Effector CD4-positive, alpha-beta T cell (primary cell): Measurements from ENCODE around the gene SLC1A5.
"Not testable (repeated sequence)": the region's sequence is repeated elsewhere in the genome, so short reads cannot be mapped to it uniquely, and the experiment has no call there.

Experiments
- DNase-seq: peaks from one replicate; pipeline ENCODE4 v3.0.0-alpha.2; 2020

SLC1A5 gene

GRCh38 chr19:46798713-46799112 is 10.3 kb upstream of the SLC1A5 start:
- DNase-seq: no peak

- no peak for DNase-seq
Measured at GRCh38 chr19:46797881-46798280, 9.5 kb upstream of the SLC1A5 start.

GRCh38 chr19:46791944-46792343 is 3.5 kb upstream of the SLC1A5 start:
- DNase-seq: peak; percentile 16

- no peak for DNase-seq
Measured at GRCh38 chr19:46789371-46789770, 977 bp upstream of the SLC1A5 start.

GRCh38 chr19:46788968-46789338 is 559 bp upstream of the SLC1A5 start:
- DNase-seq: no peak

- peak; percentile 20 for DNase-seq
Measured at GRCh38 chr19:46787331-46788261, 798 bp downstream of the SLC1A5 start.

GRCh38 chr19:46787040-46787330 is 1.4 kb downstream of the SLC1A5 start:
- DNase-seq: no peak

GRCh38 chr19:46786236-46787039 is 2.0 kb downstream of the SLC1A5 start:
- DNase-seq: peak; percentile 77

- DNase-seq: no peak
Measured at GRCh38 chr19:46785980-46786235, 2.5 kb downstream of the SLC1A5 start.

- no peak for DNase-seq
Measured at GRCh38 chr19:46785054-46785979, 3.1 kb downstream of the SLC1A5 start.

GRCh38 chr19:46784262-46785053 is 3.9 kb downstream of the SLC1A5 start:
- no peak for DNase-seq

- no peak for DNase-seq
Measured at GRCh38 chr19:46783670-46784069, 4.7 kb downstream of the SLC1A5 start.

GRCh38 chr19:46782355-46783019 is 5.9 kb downstream of the SLC1A5 start:
- DNase-seq: no peak

GRCh38 chr19:46777956-46778645 is 10.3 kb downstream of the SLC1A5 start:
- DNase-seq: not testable (repeated sequence)

GRCh38 chr19:46776927-46777911 is 11.2 kb downstream of the SLC1A5 start:
- DNase-seq: no peak

GRCh38 chr19:46775642-46776258 is 12.6 kb downstream of the SLC1A5 start:
- no peak for DNase-seq

- DNase-seq: no peak
Measured at GRCh38 chr19:46773018-46773399, 15.4 kb downstream of the SLC1A5 start.

GRCh38 chr19:46772170-46773017 is 16.0 kb downstream of the SLC1A5 start:
- no peak for DNase-seq
